GM12801 (cell line): ENCODE data around the gene FHL1.

Source experiments
- TF ChIP-seq, protein P1 (sequence below): IDR thresholded peaks from one replicate; pipeline ENCODE4 v1.5.1; 2011; ENCODE audit warnings: control low read depth; ENCODE audit not compliant: insufficient read length; ENCODE audit errors: extremely low read depth

Gene FHL1

DNA sequence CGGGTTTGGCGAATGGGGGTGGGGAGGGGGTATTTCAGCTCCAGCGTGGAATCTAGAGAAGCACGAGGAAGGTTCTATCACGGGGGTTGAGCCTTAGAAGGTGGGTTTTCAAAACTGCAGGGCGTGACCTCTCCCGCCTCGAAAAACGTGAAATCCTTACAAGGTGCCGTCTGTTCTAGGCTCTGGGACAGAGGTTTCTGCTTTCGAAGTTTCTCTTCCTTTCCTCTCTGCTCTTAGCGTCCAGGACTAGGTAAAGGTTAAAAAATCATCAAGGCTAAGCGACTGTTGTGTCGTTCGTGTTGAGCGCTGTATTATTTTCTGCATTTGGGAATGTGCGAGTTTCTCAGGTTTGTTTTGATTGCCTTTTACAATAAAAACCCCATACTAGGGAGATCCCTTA is 1.1 kb downstream of the FHL1 start:
- TF ChIP-seq, protein P1, sequence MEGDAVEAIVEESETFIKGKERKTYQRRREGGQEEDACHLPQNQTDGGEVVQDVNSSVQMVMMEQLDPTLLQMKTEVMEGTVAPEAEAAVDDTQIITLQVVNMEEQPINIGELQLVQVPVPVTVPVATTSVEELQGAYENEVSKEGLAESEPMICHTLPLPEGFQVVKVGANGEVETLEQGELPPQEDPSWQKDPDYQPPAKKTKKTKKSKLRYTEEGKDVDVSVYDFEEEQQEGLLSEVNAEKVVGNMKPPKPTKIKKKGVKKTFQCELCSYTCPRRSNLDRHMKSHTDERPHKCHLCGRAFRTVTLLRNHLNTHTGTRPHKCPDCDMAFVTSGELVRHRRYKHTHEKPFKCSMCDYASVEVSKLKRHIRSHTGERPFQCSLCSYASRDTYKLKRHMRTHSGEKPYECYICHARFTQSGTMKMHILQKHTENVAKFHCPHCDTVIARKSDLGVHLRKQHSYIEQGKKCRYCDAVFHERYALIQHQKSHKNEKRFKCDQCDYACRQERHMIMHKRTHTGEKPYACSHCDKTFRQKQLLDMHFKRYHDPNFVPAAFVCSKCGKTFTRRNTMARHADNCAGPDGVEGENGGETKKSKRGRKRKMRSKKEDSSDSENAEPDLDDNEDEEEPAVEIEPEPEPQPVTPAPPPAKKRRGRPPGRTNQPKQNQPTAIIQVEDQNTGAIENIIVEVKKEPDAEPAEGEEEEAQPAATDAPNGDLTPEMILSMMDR, result no peak

DNA sequence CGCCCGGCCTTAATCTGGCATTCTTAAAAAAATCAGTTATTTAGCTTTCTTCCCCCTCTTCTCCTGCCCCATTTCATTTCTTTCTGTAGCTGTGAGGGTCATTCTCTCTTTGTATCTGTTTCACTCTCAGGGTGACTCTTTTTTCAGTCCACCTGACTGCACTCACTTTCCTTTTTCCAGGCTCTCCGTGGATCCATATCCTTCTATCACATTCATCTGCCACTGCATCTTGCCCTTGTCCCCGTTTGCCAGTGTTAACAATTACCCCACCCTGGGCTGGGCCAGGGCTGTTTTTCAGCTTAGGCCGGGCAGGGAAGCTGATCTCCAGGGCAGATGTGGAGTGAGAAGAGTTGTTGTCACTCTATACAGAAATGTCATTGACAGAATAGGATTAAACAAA is 7.7 kb downstream of the FHL1 start:
- TF ChIP-seq, protein P1, result no peak

DNA sequence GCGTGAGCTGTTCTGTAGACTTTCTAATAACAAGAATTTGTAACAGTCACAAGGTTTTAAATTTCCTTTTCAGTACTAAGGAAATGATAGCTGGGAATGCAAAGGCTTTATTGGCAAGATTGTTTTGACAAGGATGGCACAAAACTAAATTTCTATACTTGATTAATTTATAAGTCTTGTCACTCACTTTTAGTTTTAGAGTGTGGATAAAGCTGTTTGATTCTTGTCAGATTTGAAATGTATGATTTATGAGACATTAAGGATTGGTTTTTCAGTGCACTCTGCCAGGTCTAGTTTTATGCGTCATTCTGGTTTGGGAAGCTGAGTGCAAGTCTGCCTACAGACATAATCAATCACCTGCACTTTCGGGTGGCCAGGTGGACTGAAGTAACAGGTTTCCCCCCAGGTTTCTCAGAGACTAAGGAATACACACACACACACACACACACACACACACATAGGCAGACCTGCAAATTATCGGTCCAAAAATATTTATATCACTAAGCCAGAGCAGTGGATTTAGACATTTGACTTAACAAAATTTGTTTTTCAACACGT is 9.3 kb downstream of the FHL1 start:
- TF ChIP-seq, protein P1, result no peak

DNA sequence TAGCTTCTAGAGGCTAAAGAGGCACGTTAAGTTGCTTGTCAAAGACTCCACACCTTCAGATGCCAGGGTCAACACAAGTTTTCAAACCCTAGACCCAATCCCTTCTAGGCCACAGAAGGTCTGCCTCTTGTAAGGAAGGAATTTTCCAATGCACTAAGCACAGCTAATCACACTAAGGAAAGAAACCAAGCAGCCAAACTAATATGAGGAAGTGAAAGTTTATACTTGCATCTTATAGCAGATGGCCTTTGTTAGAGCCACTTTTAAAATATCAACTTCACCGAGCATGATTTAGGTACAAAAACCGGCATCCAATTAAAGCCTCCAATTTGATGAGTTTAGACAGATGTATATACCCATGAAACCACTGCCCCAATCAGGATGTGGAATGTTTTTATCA is 9.9 kb downstream of the FHL1 start:
- TF ChIP-seq, protein P1, result no peak

DNA sequence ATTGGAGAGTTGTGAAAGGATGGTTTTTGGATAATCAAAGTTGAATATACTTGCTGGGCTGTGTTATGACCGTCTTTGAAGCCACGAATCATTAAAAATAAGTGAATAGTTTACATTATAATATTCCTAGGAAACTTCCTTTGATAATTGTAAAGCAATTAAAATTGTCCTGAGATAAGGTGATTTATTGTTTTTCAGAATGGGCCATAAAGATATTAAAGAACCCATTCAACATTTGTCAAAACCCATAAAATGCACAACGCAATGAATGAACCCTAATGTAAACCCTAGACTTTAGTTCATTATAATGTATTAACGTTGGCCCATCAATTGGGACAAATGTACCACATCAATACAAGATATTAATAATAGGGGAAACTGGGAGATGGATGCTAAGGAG is 11.4 kb downstream of the FHL1 start:
- TF ChIP-seq, protein P1, result no peak

DNA sequence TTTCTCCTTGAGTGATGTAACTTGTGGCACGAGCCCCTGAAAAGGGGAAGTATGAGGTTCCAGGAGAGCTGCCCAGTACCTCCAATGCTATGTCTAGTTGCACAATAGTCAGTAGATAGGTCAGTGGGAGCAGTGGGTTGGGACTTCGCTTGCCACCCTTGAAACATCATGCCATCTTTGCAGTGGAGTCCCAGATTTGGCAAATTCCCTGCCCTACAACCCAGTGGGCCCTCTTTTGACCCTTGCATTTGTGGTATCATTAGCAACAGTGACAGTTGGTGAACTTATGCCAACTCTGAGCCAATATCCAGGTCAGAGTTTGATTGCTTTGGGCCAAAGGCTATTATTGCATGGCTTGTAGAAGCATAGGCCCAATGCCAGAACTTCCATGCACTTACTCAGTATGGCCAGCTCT is 12.3 kb downstream of the FHL1 start:
- TF ChIP-seq, protein P1, result no peak

DNA sequence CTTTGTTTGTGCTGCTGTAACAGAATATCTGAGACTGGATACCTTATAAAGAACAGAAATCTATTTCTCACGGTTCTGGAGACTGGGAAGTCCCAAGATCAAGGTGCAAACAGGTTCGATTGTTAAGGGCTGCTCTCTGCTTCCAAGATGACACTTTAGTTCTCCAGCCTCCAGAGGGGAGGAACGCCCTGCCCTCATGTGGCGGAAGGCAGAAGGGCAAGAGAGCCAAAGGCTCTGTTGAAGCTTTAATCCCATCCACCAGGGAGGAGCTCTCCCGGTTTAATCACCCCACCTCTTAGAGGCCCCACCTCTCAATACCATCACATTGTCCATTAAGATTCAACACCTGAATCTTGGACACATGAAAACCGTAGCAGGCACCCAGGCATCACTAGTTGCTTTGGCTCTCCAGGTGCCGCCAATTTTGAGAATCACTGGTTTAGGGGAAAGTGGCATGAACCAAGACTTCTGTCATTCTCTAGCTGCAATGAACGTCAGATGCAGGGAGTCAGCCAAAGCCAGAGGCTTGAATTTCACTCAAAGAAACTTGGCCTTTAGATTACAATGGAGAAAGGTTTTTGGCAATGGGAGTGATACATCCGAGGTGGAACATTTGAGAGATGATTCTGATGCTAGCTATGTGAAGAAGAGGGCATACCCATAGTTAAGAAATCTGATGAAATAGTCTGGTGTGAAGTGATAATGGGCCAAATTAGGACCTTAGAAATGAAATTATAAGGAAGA is 15.7 kb downstream of the FHL1 start:
- TF ChIP-seq, protein P1, result no peak
